Naive thymus-derived CD4-positive, alpha-beta T cell (primary cell): ENCODE results near the gene PPIP5K1. TPM values are rescaled to one million over a fixed set of nuclear protein-coding genes. Genes with fewer than 3 reads are reported as not detected.

Experiments used
- ATAC-seq: fragments of 150-1000 bp; cut with Tn5 transposase; 2 replicates; pipeline ENCODE4 v1.10.0; 2021; ENCODE audit warnings: mild to moderate bottlenecking, moderate library complexity
- CTCF ChIA-PET: fragments of 350-600 bp; sonication (Branson Sonifier 250); formaldehyde crosslinking; loops from one replicate; lab custom pipeline; 2021; ENCODE audit warnings: antibody characterized with exemption; lab: Charles Lee
- POLR2A ChIA-PET: fragments of 350-600 bp; sonication (Branson Sonifier 250); formaldehyde crosslinking; loops from one replicate; lab custom pipeline; 2021; ENCODE audit warnings: antibody characterized with exemption, inconsistent platforms; lab: Charles Lee
- DNase-seq, 9 donors: peaks; one replicate each; pipeline versions ENCODE4 v3.0.0 to v3.0.0-alpha.2; 2020 to 2022; ENCODE audit warnings: mixed read lengths in 1 of 9
- H3K27ac ChIP-seq: one replicate; pipeline ENCODE4 v1.7.0; 2013; ENCODE audit warnings: mild to moderate bottlenecking, low read depth, low read length, moderate library complexity
- H3K27me3 ChIP-seq, 2 donors: one replicate each; pipeline ENCODE4 v1.7.0; 2013; ENCODE audit warnings: low read length in 2 of 2, mild to moderate bottlenecking in 2 of 2, moderate library complexity in 2 of 2; ENCODE audit not compliant: control insufficient read depth in 2 of 2, insufficient read depth in 2 of 2
- H3K36me3 ChIP-seq, 3 experiments: 1 replicate in 2 of 3; 2 replicates in 1 of 3; pipeline ENCODE4 v1.7.0; 2013; ENCODE audit warnings: low read length in 3 of 3, mild to moderate bottlenecking in 3 of 3, moderate library complexity in 1 of 3; ENCODE audit not compliant: insufficient read depth in 3 of 3, control insufficient read depth in 2 of 3
- H3K4me1 ChIP-seq, 2 donors: one replicate each; pipeline ENCODE4 v1.7.0; 2013; ENCODE audit warnings: low read length in 2 of 2, mild to moderate bottlenecking in 2 of 2, moderate library complexity in 1 of 2; ENCODE audit not compliant: control insufficient read depth in 2 of 2, insufficient read depth in 2 of 2
- H3K4me3 ChIP-seq: 2 replicates; pipeline ENCODE4 v1.7.0; 2013; ENCODE audit warnings: mild to moderate bottlenecking, low read length
- H3K9me3 ChIP-seq, 3 experiments: 1 replicate in 2 of 3; 2 replicates in 1 of 3; pipeline ENCODE4 v1.7.0; 2013; ENCODE audit warnings: low read length in 3 of 3; ENCODE audit not compliant: control insufficient read depth in 2 of 3
- H3K27ac Mint-ChIP-seq, 9 donors: one replicate each; pipeline ENCODE4 v1.8.0; 2020 to 2022; ENCODE audit warnings: mixed read lengths in 9 of 9, mild to moderate bottlenecking in 8 of 9, moderate library complexity in 5 of 9, inconsistent platforms in 2 of 9
- H3K27me3 Mint-ChIP-seq, 5 donors: one replicate each; pipeline ENCODE4 v1.8.0; 2021 to 2022; ENCODE audit warnings: mixed read lengths in 5 of 5, mild to moderate bottlenecking in 1 of 5
- H3K36me3 Mint-ChIP-seq, 5 donors: one replicate each; pipeline ENCODE4 v1.8.0; 2020 to 2022; ENCODE audit warnings: mixed read lengths in 5 of 5, mild to moderate bottlenecking in 3 of 5, inconsistent platforms in 1 of 5
- H3K4me1 Mint-ChIP-seq, 7 donors: one replicate each; pipeline ENCODE4 v1.8.0; 2020 to 2022; ENCODE audit warnings: mixed read lengths in 7 of 7, mild to moderate bottlenecking in 3 of 7, inconsistent platforms in 1 of 7
- H3K4me3 Mint-ChIP-seq, 10 donors: one replicate each; pipeline ENCODE4 v1.8.0; 2020 to 2022; ENCODE audit warnings: mild to moderate bottlenecking in 10 of 10, mixed read lengths in 10 of 10, moderate library complexity in 6 of 10, inconsistent platforms in 2 of 10
- H3K9me3 Mint-ChIP-seq, 11 donors: one replicate each; pipeline ENCODE4 v1.8.0; 2020 to 2022; ENCODE audit warnings: mixed read lengths in 11 of 11, mild to moderate bottlenecking in 4 of 11, inconsistent platforms in 1 of 11, moderate library complexity in 1 of 11
- intact Hi-C, 2 donors: fragments of 100-400 bp; cut with micrococcal nuclease; formaldehyde crosslinking; loops; one replicate each; pipeline ENCODE4 v1.15.1; 2023
- polyA plus RNA-seq, 2 donors: library from polyadenylated mRNA; unstranded; fragments of 300-500 nt; fragmentation: Illumina TruSeq; gene quantifications; one replicate each; pipeline ENCODE4 v1.2.3, GENCODE V29; 2021
- total RNA-seq, 6 experiments: library from RNA in 5 of 6; stranded (reverse) in 5 of 6; gene quantifications; 1 replicate in 5 of 6; 2 replicates in 1 of 6; pipeline ENCODE4 v1.2.3 and lab custom pipeline; 2021 to 2026

The PPIP5K1 gene
- total and polyA plus RNA-seq, 7 experiments from 2014 or later, result 6.1 to 66.0 (median 43.0) TPM

DNA sequence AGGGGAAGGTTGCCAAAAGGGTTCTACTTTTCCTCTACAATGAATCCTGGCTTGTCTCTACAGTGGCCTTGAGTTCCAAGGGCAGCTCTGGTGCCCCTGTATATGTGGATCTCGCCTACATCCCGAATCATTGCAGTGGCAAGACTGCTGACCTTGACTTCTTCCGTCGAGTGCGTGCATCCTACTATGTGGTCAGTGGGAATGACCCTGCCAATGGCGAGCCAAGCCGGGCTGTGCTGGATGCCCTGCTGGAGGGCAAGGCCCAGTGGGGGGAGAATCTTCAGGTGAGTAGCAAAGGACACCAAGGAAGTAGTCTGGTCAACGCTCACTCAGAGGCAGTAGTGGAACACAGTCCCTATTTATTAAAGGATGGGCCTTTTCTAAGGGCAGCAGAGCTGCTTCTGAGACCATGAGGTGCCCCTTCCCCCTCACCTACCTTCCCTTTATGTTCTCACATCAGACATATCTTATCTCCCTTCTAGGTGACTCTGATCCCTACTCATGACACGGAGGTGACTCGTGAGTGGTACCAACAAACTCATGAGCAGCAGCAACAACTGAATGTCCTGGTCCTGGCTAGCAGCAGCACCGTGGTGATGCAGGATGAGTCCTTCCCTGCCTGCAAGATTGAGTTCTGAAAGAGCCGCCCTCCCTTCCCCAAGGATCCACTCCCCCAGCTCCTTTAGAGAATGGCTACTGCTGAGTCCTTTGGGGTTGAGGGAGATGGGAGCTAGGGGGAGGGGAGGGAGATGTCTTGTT lies 60.2 kb downstream of the PPIP5K1 start:
- peaks cover 0 to 3% of the 10 kb centered on the region in 2 donors for H3K4me1 ChIP-seq
- no peak for DNase-seq
- H3K36me3 Mint-ChIP-seq, result peaks cover 0 to 12% (median 9%) of the 10 kb centered on the region in 5 donors
- intact Hi-C loops, result no loop called here
- peak overlapping the region in 1 of 9 donors; percentile 28 for H3K27ac Mint-ChIP-seq
- no peaks in the 10 kb centered on the region for H3K9me3 ChIP-seq
- no peak overlapping the region for H3K27ac ChIP-seq
- no peak for ATAC-seq
- no peak overlapping the region for H3K4me3 Mint-ChIP-seq
- H3K4me3 ChIP-seq, result no peak overlapping the region
- H3K4me1 Mint-ChIP-seq, result peaks cover 6 to 17% (median 10%) of the 10 kb centered on the region in 7 donors
- H3K27me3 Mint-ChIP-seq, result no peaks in the 10 kb centered on the region
- H3K36me3 ChIP-seq, result peaks cover 0 to 6% (median 3%) of the 10 kb centered on the region in 3 experiments
- ChIA-PET CTCF (no interaction called here), POLR2A (no interaction called here)
- H3K9me3 Mint-ChIP-seq, result peaks cover 0 to 1% (median 0%) of the 10 kb centered on the region in 11 donors
- H3K27me3 ChIP-seq, result no peaks in the 10 kb centered on the region

DNA sequence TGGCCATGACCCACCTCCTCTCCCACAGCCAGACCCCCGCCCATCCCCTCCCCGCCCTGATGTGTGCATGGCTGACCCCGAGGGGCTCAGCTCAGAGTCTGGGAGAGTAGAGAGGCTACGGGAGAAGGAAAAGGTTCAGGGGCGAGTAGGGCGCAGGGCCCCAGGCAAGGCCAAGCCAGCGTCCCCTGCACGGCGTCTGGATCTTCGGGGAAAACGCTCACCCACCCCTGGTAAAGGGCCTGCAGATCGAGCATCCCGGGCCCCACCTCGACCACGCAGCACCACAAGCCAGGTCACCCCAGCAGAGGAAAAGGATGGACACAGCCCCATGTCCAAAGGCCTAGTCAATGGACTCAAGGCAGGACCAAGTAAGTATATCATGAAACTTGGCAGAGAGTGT lies 60.9 kb downstream of the PPIP5K1 start:
- DNase-seq (no peak), ATAC-seq (no peak)
- H3K36me3 Mint-ChIP-seq, result peaks cover 0 to 10% (median 5%) of the 10 kb centered on the region in 5 donors
- no peak overlapping the region for H3K27ac Mint-ChIP-seq
- no peak overlapping the region for H3K4me3 ChIP-seq
- POLR2A ChIA-PET, result no interaction called here
- H3K4me1 ChIP-seq, result peaks cover 0 to 3% of the 10 kb centered on the region in 2 donors
- peaks cover 0 to 3% (median 0%) of the 10 kb centered on the region in 11 donors for H3K9me3 Mint-ChIP-seq
- H3K27ac ChIP-seq, result no peak overlapping the region
- H3K4me1 Mint-ChIP-seq, result peaks cover 7 to 19% (median 12%) of the 10 kb centered on the region in 7 donors
- no peaks in the 10 kb centered on the region for H3K27me3 ChIP-seq
- no peak overlapping the region for H3K4me3 Mint-ChIP-seq
- H3K9me3 ChIP-seq, result no peaks in the 10 kb centered on the region
- intact Hi-C loops, result no loop called here
- CTCF ChIA-PET, result no interaction called here
- H3K36me3 ChIP-seq, result peaks cover 0 to 3% (median 0%) of the 10 kb centered on the region in 3 experiments
- no peaks in the 10 kb centered on the region for H3K27me3 Mint-ChIP-seq

- Mint-ChIP-seq H3K27me3 (no peaks in the 10 kb centered on the region), H3K4me3 (no peak overlapping the region), H3K9me3 (peaks cover 0 to 3% (median 0%) of the 10 kb centered on the region in 11 donors), H3K36me3 (peaks cover 0 to 10% (median under 1%) of the 10 kb centered on the region in 5 donors), H3K27ac (no peak overlapping the region), H3K4me1 (peaks cover 7 to 19% (median 12%) of the 10 kb centered on the region in 7 donors)
- H3K36me3 ChIP-seq, result no peaks in the 10 kb centered on the region
- ChIA-PET CTCF (no interaction called here), POLR2A (no interaction called here)
- H3K27me3 ChIP-seq, result no peaks in the 10 kb centered on the region
- no peaks in the 10 kb centered on the region for H3K9me3 ChIP-seq
- H3K4me3 ChIP-seq, result no peak overlapping the region
- H3K4me1 ChIP-seq, result peaks cover 0 to 3% of the 10 kb centered on the region in 2 donors
- no peak for ATAC-seq
- no peak overlapping the region for H3K27ac ChIP-seq
- no peak for DNase-seq
- intact Hi-C loops, result no loop called here
These were observed 61.4 kb downstream of the PPIP5K1 start for GRCh38 chr15:43528542-43529007.

- POLR2A ChIA-PET, result no interaction called here
- no peak for ATAC-seq
These were observed 62.0 kb downstream of the PPIP5K1 start for GRCh38 chr15:43527802-43528541.

GRCh38 chr15:43527016-43527801 lies 62.8 kb downstream of the PPIP5K1 start:
- H3K27me3 Mint-ChIP-seq, result no peaks in the 10 kb centered on the region
- H3K36me3 ChIP-seq, result no peaks in the 10 kb centered on the region
- H3K27ac ChIP-seq, result no peak overlapping the region
- no peaks in the 10 kb centered on the region for H3K27me3 ChIP-seq
- H3K9me3 Mint-ChIP-seq, result peaks cover 0 to 3% (median 0%) of the 10 kb centered on the region in 11 donors
- ChIA-PET POLR2A (no interaction called here), CTCF (no interaction called here)
- peaks cover 0 to 12% (median 0%) of the 10 kb centered on the region in 5 donors for H3K36me3 Mint-ChIP-seq
- intact Hi-C loops, result no loop called here
- H3K4me1 ChIP-seq, result peaks cover 0 to 3% of the 10 kb centered on the region in 2 donors
- no peaks in the 10 kb centered on the region for H3K9me3 ChIP-seq
- no peak overlapping the region for H3K27ac Mint-ChIP-seq
- peaks cover 7 to 21% (median 15%) of the 10 kb centered on the region in 7 donors for H3K4me1 Mint-ChIP-seq
- H3K4me3 ChIP-seq, result no peak overlapping the region
- DNase-seq, result no peak
- ATAC-seq, result no peak
- no peak overlapping the region for H3K4me3 Mint-ChIP-seq

More at GRCh38 chr15:43527802-43528541, 62.0 kb downstream of the PPIP5K1 start:
- no peak for DNase-seq
- Mint-ChIP-seq H3K36me3 (peaks cover 0 to 11% (median 0%) of the 10 kb centered on the region in 5 donors), H3K4me1 (peaks cover 7 to 21% (median 15%) of the 10 kb centered on the region in 7 donors), H3K27ac (no peak overlapping the region), H3K9me3 (peaks cover 0 to 3% (median 0%) of the 10 kb centered on the region in 11 donors), H3K27me3 (no peaks in the 10 kb centered on the region), H3K4me3 (no peak overlapping the region)
- intact Hi-C loops, result no loop called here
- H3K4me3 ChIP-seq, result no peak overlapping the region
- H3K27me3 ChIP-seq, result no peaks in the 10 kb centered on the region
- H3K9me3 ChIP-seq, result no peaks in the 10 kb centered on the region
- no peaks in the 10 kb centered on the region for H3K36me3 ChIP-seq
- H3K4me1 ChIP-seq, result peaks cover 0 to 3% of the 10 kb centered on the region in 2 donors
- H3K27ac ChIP-seq, result no peak overlapping the region
- CTCF ChIA-PET, result no interaction called here

- Histone ChIP-seq H3K4me3 (no peak overlapping the region), H3K36me3 (no peaks in the 10 kb centered on the region), H3K9me3 (no peaks in the 10 kb centered on the region), H3K4me1 (peaks cover 0 to 3% of the 10 kb centered on the region in 2 donors), H3K27me3 (no peaks in the 10 kb centered on the region), H3K27ac (no peak overlapping the region)
- Mint-ChIP-seq H3K27me3 (no peaks in the 10 kb centered on the region), H3K9me3 (peaks cover 0 to 3% (median 0%) of the 10 kb centered on the region in 11 donors), H3K4me3 (no peak overlapping the region), H3K4me1 (peaks cover 7 to 21% (median 15%) of the 10 kb centered on the region in 7 donors), H3K27ac (peak overlapping the region in 1 of 9 donors; percentile 35), H3K36me3 (peaks cover 0 to 14% (median 0%) of the 10 kb centered on the region in 5 donors)
- ATAC-seq (no peak), DNase-seq (no peak)
- CTCF ChIA-PET, result no interaction called here
- POLR2A ChIA-PET, result no interaction called here
- intact Hi-C loops, result no loop called here
These were observed 63.6 kb downstream of the PPIP5K1 start for GRCh38 chr15:43526261-43526930.
